RCC 7860 (cell line): Measurements from ENCODE around the gene SLIT3.
A peak's percentile ranks its signal among the peaks of the same experiment; 100 is the strongest.

Experiments used
- DNase-seq: peaks from one replicate; pipeline ENCODE4 v3.0.0-alpha.2; 2015; ENCODE audit warnings: low spot score
- FAIRE-seq: peaks from 2 replicates; lab custom pipeline; 2012; peaks lifted over from hg19 to GRCh38; lab: Jason Lieb, UNC

Gene SLIT3

DNA sequence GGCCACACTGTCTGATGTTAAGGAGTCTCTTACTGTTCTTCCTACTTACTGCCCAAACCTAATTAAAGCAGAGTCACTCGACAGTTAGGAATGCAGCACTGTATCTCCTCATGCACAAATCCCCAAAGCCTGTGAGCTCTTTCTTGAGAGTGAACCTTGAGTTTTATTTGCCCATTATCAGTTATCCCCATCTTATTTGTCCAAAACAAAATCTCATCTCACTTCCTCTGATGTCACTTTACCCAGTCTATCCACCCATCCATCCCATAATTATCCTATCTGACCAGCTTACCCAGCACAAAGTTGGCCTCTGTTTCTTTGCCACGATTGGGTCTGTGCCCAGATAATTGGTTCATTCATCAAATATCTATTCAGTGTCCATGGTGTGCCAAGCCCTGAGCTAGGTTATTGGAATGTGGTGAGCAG is 250.8 kb downstream of the SLIT3 start:
- FAIRE-seq (no peak), DNase-seq (no peak)

DNA sequence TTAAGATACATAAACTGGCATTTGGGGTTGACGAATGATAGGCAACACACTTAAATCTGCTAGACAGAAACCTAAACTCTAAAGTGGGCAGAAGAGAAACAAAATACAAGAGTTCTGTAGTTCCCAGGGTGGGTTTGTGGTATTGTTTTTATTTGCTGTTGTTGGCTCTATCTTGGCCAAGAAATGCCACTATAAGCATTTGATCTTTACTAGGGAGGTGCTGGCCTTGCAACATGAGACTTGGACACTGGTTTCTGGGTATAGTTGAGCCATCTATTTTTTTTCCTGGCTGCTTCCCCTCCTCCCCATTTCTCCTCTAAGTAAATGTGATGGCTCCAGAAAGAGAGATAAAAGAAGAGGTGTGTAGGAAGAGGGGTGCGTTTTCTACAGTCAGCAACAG is 251.2 kb downstream of the SLIT3 start:
- DNase-seq (no peak), FAIRE-seq (no peak)

DNA sequence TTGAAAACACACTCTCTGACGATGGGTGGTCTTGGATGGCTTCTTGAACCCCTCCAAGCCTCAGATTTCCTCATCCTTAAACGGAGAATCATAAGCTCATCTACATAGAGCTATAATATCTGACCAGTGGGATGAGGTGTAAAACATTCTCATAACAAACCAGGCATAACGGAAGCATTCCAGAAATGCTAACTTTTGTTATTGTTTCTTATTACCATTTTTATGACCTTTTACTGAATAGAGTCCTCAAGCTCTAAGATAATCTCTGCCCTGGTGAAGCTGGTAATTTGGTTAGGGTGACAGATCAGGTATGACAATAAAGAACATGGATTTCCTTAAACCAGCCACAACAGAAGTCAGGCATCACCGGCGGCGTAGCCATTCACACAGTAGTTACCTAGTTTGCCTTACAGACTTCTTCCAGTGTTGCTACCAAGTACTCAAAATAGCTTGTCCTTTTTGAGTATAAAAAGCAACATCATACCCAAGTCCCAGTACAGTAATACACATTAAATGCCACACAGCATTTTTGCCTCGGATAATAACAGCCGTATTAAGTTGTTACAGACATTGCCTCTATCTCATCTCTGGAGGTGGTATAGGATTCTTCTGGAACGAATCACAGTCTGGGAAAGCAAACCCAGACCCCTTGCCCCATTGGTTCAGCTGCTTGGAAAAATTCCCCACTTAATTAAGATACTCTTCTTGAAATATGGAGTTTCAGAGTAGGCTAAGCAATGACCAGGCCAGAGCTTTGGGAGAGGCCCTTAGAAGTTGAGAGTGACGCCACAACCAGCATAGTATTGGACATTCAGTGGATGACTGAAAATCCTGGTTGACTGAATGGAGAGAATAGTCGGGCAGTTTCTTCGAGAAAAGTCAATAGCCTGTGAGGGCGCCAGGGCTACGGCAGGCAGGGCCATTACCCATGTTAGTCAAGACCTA is 252.5 kb downstream of the SLIT3 start:
- no peak for FAIRE-seq
- no peak for DNase-seq

- DNase-seq (no peak), FAIRE-seq (no peak)
These were observed 256.0 kb downstream of the SLIT3 start for GRCh38 chr5:169044962-169045361.

DNA sequence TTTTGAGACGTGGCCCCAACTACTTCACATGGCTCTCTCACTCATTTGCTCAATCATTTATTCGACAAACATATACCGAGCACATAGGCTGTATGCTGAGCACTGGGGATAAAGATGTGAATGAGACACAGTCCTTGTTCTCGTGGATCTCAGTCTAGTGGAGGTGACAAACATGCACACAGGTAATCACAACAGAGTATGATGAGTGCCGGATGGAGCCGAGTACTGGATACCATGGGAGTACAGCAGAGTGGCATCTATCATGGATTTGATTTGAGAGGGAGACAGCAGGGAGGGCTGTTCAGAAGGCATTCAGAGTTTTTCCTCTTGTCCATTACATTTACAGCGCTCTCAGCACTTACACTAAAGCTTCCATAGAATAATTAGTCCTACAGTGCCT is 259.8 kb downstream of the SLIT3 start:
- no peak for DNase-seq
- no peak for FAIRE-seq

GRCh38 chr5:169039592-169039991 is 261.3 kb downstream of the SLIT3 start:
- no peak for FAIRE-seq
- no peak for DNase-seq

DNA sequence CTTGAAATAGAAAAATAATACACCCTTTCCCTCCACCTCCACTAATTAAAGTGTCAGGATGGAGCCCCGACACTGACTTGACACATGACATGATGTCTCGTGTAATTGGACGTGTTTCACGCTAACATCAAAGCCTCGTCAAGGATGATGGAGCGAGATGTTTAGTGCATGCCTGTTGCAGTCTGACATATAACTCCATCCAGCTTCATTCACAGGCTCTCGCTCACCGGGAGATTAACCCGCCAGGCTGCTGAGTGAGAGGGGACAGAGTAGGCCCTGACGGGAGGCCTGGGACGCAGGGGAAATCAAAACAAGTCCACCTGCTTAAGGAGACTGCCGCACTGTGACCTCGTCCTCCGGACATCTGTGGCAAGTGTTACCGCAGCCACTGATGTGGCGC is 263.5 kb downstream of the SLIT3 start:
- no peak for FAIRE-seq
- DNase-seq: no peak

- FAIRE-seq: no peak
- no peak for DNase-seq
These were observed 264.7 kb downstream of the SLIT3 start for GRCh38 chr5:169036079-169036805.

GRCh38 chr5:169029661-169030274 is 271.2 kb downstream of the SLIT3 start:
- no peak for DNase-seq

GRCh38 chr5:169029037-169029436 is 271.9 kb downstream of the SLIT3 start:
- no peak for DNase-seq
- no peak for FAIRE-seq

More at GRCh38 chr5:169029661-169030274, 271.2 kb downstream of the SLIT3 start:
- no peak for FAIRE-seq

DNA sequence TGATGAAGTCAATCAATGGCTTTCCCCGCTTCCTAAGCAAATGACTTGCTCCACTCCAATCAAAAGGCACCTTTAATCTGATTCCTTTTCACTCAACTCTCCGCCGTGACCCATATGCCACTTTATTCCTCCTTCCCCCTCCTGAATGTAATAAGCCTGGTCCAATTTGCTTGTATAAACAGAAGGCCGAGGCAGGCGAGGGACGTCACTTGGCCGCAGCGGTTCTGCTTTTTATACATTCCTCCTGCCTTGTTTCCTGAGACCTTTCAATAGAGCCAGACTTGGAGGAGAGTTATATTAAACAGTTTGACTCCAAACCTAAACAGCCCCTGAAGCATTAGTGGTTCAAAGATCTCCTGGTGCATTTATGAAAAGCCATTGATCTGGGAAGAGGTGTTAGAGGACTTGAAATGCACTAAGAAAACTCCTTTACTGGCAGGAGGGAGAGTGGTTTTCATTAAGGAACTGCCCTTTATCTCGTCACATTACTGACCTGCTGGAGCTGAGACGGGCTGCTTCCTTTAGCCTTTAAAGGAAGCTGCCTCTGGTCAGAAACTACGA is 273.4 kb downstream of the SLIT3 start:
- no peak for FAIRE-seq
- no peak for DNase-seq

DNA sequence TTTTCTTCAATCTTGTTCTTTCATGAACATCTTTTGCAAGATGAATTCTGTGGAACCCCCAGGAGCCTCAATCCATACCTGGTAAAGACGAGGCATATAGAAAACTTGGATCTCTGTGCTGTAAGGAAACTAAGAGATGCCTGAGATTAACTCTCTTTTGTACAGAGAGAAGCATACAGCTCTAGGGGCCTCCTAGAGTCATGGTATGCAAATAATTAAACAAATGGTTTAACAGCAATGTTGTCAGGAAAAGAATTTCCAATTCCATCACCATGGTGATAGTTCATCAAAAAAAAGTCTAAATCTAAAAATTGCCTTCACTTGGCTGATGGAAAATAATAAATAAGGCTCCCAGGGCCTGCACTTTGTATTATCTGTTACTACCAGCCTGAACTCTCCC is 275.4 kb downstream of the SLIT3 start:
- FAIRE-seq: no peak
- DNase-seq: no peak

DNA sequence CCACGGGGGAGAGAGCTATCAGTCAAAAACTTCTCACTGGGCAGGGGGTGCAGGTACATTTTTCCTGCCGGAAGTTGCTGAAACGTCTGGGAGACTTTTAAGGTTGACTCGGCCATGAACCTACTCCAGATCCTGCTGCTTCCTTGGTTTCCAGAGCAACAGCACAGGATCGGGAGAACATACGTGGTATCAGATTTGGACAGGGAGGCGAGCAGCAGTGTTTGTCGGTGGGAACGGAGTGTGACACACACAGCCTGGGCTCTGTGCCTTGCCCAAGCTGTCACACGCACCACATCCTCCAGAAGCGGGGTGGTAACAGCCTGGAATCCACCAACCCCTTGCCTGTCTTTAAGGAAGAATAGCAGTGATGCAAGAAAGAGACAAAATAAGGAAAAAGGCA is 276.5 kb downstream of the SLIT3 start:
- DNase-seq: no peak
- no peak for FAIRE-seq

- DNase-seq (no peak), FAIRE-seq (no peak)
These were observed 278.2 kb downstream of the SLIT3 start for GRCh38 chr5:169022718-169023117.

DNA sequence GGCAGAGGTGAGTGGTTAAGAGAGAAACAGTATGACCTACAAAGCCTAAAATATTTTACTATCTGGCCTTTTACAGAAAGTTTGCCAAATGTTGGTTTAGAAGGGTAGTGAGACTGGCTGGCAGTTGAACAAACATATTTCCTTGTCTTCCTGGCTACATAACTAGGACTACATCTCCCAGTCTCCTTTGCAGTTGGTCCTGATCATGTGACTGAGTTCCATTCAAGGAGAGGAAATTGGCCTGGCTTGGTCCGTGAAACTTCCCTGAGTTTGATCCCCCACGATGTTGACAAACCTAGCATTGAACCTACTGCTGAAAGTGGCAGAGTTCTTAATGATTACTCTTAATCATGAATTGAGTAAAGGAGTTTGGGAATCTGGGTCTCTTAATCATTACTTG is 280.8 kb downstream of the SLIT3 start:
- FAIRE-seq: no peak

GRCh38 chr5:169018925-169019324 is 282.0 kb downstream of the SLIT3 start:
- FAIRE-seq: no peak

More for the DNA sequence above, 280.8 kb downstream of the SLIT3 start:
- no peak for DNase-seq

GRCh38 chr5:169015991-169016390 is 284.9 kb downstream of the SLIT3 start:
- DNase-seq: no peak
- FAIRE-seq: no peak

More at GRCh38 chr5:169018925-169019324, 282.0 kb downstream of the SLIT3 start:
- no peak for DNase-seq

DNA sequence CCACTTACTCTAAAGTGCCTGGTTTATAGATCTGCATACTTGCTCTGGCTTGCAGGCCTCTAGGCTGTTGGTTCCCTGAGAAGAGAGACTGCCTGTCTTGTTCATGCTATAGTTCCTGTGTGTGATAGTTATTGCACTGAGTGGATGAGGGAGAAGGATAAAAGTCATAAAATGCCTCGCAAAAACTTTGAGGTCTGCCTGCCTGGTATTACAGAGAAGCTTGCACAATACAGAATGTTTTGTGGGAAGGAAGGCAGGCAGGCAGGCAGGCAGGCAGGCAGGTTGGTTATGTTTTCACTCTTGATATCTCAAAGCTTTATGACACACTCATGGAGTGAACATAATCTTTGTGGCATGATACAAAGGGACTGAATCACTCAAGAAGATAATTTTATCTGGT is 287.1 kb downstream of the SLIT3 start:
- FAIRE-seq: no peak
- DNase-seq: no peak

DNA sequence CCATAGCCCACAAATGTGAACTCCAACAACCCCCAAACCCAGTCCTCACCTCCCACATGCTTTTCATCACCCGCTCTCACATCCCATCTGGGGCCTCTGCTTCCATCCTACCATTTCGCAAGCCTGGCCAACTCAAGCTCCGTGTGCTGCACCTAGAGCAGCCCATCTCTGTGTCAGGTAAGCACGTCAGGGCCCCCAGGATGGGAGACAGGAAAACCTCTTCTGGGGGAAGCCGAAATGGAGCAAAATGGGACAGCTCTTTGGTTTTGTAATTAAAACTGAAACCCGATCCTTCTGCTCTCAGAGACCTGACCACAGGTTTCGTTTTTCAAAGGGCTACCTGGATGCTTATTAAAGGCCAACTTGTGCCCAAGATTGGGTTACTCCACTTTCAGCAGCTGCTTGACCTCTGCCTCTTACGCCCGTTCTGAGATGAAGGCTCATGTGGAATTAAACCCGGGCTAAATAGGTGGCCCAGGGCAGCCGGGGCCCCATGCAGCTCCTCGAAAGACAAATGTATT is 287.7 kb downstream of the SLIT3 start:
- no peak for FAIRE-seq
- DNase-seq: no peak

- peak; percentile 81 for FAIRE-seq
- DNase-seq: no peak
These were observed 288.5 kb downstream of the SLIT3 start for GRCh38 chr5:169012450-169012849.

- no peak for FAIRE-seq
These were observed 289.5 kb downstream of the SLIT3 start for GRCh38 chr5:169011451-169011850.

More at GRCh38 chr5:169011451-169011850, 289.5 kb downstream of the SLIT3 start:
- no peak for DNase-seq
